Astrocyte (in vitro differentiated cells and primary cell): ENCODE measurements around the gene ADGRD2.
A peak's percentile ranks its signal among the peaks of the same experiment; 100 is the strongest.

Experiments used
- CTCF ChIP-seq: IDR thresholded peaks from 2 replicates; pipeline ENCODE4 v1.5.1; 2011; ENCODE audit warnings: low read depth, mild to moderate bottlenecking, inconsistent platforms, low read length, moderate library complexity; ENCODE audit not compliant: insufficient read depth
- EZH2 ChIP-seq: IDR thresholded peaks from 2 replicates; pipeline ENCODE4 v1.6.1; 2012; ENCODE audit warnings: mild to moderate bottlenecking, low read length, inconsistent platforms; ENCODE audit not compliant: insufficient read depth

DNA sequence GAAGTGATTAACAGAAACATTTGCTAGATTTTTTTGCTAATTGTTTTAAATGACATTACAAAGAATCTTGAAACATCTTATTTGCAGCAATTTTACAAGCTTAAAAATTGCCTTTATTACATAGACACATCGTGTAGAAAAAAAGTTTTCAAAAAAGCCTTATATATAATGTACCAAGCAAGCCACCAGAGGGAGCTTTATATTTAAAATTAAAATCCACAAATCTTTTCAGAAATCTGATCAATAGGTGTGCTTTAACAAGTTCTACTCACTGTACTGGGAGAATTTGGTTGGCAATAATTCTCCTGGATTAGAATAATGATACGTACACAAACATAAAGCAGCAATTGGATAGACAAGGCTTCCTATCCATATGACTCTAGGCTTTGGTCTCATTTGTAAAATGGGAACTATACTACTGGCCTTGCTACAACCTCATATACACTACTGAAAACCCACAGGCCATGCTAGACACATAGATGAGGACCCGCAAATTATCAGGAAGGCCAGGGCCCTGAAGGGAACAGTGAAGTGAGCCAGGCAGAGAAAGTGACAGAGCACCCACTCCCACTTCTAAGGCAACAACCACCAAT, 39.8 kb upstream of the ADGRD2 start:
- TF ChIP-seq CTCF (peak; percentile 42), EZH2 (no peak)
